ENCODE results near the gene DHRS12.

DHRS12 gene

GRCh38 chr13:51747438-51748434 is 56.2 kb downstream of the DHRS12 start:
- DNase-seq, result no peak

GRCh38 chr13:51746802-51747201 is 57.2 kb downstream of the DHRS12 start:
- no peak for DNase-seq

GRCh38 chr13:51745243-51745642 is 58.7 kb downstream of the DHRS12 start:
- no peak for DNase-seq

GRCh38 chr13:51742611-51743010 is 61.4 kb downstream of the DHRS12 start:
- no peak for DNase-seq

GRCh38 chr13:51742031-51742430 is 61.9 kb downstream of the DHRS12 start:
- no peak for DNase-seq

GRCh38 chr13:51740698-51741097 is 63.3 kb downstream of the DHRS12 start:
- DNase-seq, result peak; percentile 24

GRCh38 chr13:51739027-51739764 is 64.8 kb downstream of the DHRS12 start:
- no peak for DNase-seq

GRCh38 chr13:51738226-51738905 is 65.6 kb downstream of the DHRS12 start:
- peak; percentile 52 for DNase-seq

- peak; percentile 28 for DNase-seq
Observed at GRCh38 chr13:51737609-51738008, 66.4 kb downstream of the DHRS12 start.

- DNase-seq, result no peak
Observed at GRCh38 chr13:51734786-51735185, 69.2 kb downstream of the DHRS12 start.

GRCh38 chr13:51733374-51734298 is 70.3 kb downstream of the DHRS12 start:
- DNase-seq, result no peak

GRCh38 chr13:51731759-51732158 is 72.2 kb downstream of the DHRS12 start:
- no peak for DNase-seq

GRCh38 chr13:51730927-51731326 is 73.0 kb downstream of the DHRS12 start:
- DNase-seq, result no peak

GRCh38 chr13:51729866-51730553 is 74.0 kb downstream of the DHRS12 start:
- DNase-seq, result peak; percentile 70

- DNase-seq, result peak; percentile 48
Observed at GRCh38 chr13:51728972-51729371, 75.0 kb downstream of the DHRS12 start.

- DNase-seq, result peak; percentile 53
Observed at GRCh38 chr13:51728275-51728673, 75.7 kb downstream of the DHRS12 start.

GRCh38 chr13:51727634-51728274 is 76.2 kb downstream of the DHRS12 start:
- no peak for DNase-seq

GRCh38 chr13:51726446-51727193 is 77.3 kb downstream of the DHRS12 start:
- DNase-seq, result no peak

GRCh38 chr13:51724721-51725120 is 79.2 kb downstream of the DHRS12 start:
- no peak for DNase-seq

- DNase-seq, result no peak
Observed at GRCh38 chr13:51723529-51723928, 80.4 kb downstream of the DHRS12 start.

Measured in activated CD4-positive, alpha-beta T cell treated with anti-CD3 and anti-CD28 coated beads, Interleukin-2, Interleukin-6, amounts not matched to agents 100 ng/mL and 50 ng/mL, durations not matched to agents 16 hours and 8 hours (primary cell).